Measurements from ENCODE around the gene NUMB. TPM values are rescaled to one million over a fixed set of nuclear protein-coding genes. Genes with fewer than 3 reads are reported as not detected.

NUMB gene
- total RNA-seq, 1 donor from 2014 or later: 72.7 TPM

DNA sequence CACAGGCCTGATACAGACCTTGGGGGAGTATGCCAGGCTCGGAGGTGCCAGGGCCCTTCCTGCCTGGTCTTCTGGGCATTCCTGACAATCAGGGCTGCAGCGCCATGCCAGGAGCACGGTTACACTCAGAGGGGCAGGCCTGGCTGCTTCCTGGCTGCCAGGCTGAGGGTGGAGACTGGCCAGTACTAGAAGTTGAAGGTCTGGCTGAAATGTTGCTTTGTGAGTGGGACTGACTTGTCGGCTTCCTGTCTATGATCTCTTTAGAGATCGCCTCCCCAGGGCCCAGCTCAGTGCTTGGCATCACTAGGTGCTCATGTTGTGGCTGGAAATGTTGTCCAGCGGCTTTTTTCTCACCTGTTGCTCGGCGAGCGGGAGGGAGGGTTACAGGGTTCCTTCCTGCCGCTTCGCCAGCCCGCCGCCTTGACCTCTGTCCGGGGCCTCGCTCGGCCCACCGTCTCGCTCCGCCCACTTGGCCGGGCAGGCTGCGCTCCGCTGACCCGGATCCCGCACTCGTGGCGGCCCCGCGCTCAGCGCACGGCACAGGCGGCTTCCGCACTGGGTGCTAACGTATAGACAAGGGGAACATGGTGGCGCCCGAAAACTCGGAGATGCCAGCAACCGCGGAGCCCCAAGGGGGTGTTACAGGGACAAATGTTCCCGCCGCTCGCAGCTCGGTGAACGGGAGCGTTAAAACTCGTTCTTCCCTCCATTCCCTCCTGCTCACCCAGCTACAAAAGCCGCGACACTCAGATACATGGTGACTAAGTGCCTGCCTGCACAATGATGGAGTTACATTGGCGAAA, 188.4 kb downstream of the NUMB start:
- Mint-ChIP-seq H3K9me3 (ENCODE audit: unreplicated experiment) (no peaks in the 10 kb centered on the region), H3K4me1 (ENCODE audit: unreplicated experiment) (peaks cover 8% of the 10 kb centered on the region), H3K27me3 (ENCODE audit: unreplicated experiment) (no peaks in the 10 kb centered on the region), H3K36me3 (ENCODE audit: unreplicated experiment) (peaks cover 13% of the 10 kb centered on the region), H3K27ac (ENCODE audit: unreplicated experiment) (no peak overlapping the region), H3K4me3 (ENCODE audit: unreplicated experiment) (peak overlapping the region; percentile 32)
- no peak for DNase-seq (ENCODE audit: extremely low spot score, unreplicated experiment)
- TF ChIP-seq, protein P1, sequence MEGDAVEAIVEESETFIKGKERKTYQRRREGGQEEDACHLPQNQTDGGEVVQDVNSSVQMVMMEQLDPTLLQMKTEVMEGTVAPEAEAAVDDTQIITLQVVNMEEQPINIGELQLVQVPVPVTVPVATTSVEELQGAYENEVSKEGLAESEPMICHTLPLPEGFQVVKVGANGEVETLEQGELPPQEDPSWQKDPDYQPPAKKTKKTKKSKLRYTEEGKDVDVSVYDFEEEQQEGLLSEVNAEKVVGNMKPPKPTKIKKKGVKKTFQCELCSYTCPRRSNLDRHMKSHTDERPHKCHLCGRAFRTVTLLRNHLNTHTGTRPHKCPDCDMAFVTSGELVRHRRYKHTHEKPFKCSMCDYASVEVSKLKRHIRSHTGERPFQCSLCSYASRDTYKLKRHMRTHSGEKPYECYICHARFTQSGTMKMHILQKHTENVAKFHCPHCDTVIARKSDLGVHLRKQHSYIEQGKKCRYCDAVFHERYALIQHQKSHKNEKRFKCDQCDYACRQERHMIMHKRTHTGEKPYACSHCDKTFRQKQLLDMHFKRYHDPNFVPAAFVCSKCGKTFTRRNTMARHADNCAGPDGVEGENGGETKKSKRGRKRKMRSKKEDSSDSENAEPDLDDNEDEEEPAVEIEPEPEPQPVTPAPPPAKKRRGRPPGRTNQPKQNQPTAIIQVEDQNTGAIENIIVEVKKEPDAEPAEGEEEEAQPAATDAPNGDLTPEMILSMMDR (IDR thresholded peaks at IDR 0.05): no peak

DNA sequence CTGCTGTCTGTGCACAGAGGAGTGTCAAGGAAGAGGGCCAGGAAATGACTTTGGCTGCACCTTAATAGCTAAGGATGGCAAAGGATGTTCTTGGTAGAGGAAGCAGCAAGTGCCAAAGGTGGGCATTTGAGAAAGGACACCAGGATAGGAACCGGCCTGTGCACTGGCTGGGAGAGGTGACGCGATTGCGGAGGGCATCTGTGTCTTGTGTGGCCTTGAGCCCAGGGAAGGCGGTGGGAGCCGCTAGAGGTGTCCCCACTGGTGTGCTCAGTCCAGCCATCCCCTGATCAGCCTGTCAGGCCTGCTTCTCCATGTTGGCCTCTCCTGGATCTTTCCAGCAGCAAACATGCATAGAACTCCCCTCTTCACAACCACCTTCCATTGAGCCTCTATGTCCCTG, 190.9 kb downstream of the NUMB start:
- no peak for DNase-seq (ENCODE audit: extremely low spot score, unreplicated experiment)
- peaks cover 14% of the 10 kb centered on the region for H3K36me3 Mint-ChIP-seq (ENCODE audit: unreplicated experiment)
- no peaks in the 10 kb centered on the region for H3K9me3 Mint-ChIP-seq (ENCODE audit: unreplicated experiment)
- peaks cover 8% of the 10 kb centered on the region for H3K4me1 Mint-ChIP-seq (ENCODE audit: unreplicated experiment)
- no peak overlapping the region for H3K4me3 Mint-ChIP-seq (ENCODE audit: unreplicated experiment)
- H3K27me3 Mint-ChIP-seq (ENCODE audit: unreplicated experiment): no peaks in the 10 kb centered on the region
- no peak overlapping the region for H3K27ac Mint-ChIP-seq (ENCODE audit: unreplicated experiment)
- TF ChIP-seq, protein P1 (IDR thresholded peaks at IDR 0.05): no peak

DNA sequence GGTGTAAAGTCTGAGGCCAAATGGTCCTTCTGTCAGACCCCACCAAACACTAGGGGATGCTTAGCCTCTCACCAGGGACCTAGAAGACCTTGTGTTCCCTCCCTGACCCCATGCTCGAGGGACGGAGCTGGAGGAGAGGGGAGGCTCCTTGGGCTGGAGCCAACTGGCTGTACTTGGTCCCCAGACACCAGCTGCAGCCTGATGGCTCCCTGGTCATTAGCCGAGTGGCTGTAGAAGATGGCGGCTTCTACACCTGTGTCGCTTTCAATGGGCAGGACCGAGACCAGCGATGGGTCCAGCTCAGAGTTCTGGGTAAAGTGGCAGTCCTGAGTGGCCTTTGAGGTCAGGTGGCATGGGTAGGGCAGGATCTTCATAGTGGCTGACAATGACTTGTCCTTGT, 192.0 kb downstream of the NUMB start:
- no peak for DNase-seq (ENCODE audit: extremely low spot score, unreplicated experiment)
- Mint-ChIP-seq H3K4me3 (ENCODE audit: unreplicated experiment) (no peak overlapping the region), H3K4me1 (ENCODE audit: unreplicated experiment) (peaks cover 8% of the 10 kb centered on the region), H3K27ac (ENCODE audit: unreplicated experiment) (no peak overlapping the region), H3K27me3 (ENCODE audit: unreplicated experiment) (no peaks in the 10 kb centered on the region), H3K36me3 (ENCODE audit: unreplicated experiment) (peaks cover 9% of the 10 kb centered on the region), H3K9me3 (ENCODE audit: unreplicated experiment) (no peaks in the 10 kb centered on the region)
- TF ChIP-seq, protein P1 (IDR thresholded peaks at IDR 0.05): no peak

DNA sequence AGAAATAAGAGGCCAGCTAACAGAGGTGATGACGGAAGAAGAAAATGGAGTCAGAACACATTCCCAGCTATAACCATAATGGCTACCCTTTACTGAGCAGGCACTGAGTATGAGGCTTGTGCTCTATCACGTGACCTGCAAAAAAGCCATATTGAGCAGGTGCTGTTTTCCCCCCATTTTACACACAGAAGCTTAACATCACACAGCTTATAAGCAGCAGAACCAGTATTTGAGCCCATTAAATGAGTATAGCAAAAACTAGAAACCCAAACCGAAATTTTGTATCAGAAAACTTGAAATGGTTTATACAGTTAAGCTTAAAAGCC, 192.7 kb downstream of the NUMB start:
- TF ChIP-seq, protein P1 (IDR thresholded peaks at IDR 0.05): no peak
- H3K9me3 Mint-ChIP-seq (ENCODE audit: unreplicated experiment): no peaks in the 10 kb centered on the region

DNA sequence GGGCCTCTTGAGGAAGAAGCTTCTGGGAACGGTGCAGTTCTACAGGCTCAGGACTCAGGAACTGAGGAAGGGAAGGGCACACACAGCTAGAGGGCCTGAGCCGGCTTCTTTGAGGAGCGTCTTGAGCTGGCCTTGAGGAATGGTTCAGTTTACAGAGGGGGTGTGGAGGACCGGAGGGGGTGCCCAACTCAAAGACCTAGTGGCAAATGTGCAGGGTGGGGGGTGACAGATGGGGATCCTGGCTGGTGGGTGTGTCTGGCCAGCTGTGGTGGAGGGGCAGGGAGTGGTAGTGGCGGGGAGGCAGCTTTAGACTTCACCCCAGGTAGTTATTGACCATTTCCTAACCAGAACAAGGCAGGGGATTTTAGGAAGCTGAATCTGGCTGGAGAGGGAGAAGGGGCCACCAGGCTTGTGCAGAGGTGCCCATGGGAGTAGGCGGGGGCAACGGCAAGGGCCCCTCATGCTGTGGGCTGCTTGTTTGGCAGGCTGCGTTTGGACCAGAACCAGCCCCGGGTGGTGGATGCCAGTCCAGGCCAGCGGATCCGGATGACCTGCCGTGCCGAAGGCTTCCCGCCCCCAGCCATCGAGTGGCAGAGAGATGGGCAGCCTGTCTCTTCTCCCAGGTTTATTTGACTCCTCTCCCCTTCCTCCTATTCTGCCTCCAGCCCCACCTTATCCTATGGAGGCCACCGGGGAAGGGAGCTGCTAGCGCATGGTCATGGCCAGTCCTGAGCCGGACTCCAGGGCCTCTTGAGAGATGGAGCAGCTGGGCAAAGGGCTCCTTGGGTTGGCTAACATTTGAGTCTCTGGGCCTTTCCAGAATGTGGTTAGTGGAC, 193.2 kb downstream of the NUMB start:
- H3K27ac Mint-ChIP-seq (ENCODE audit: unreplicated experiment): no peak overlapping the region
- no peaks in the 10 kb centered on the region for H3K9me3 Mint-ChIP-seq (ENCODE audit: unreplicated experiment)
- H3K27me3 Mint-ChIP-seq (ENCODE audit: unreplicated experiment): no peaks in the 10 kb centered on the region
- TF ChIP-seq, protein P1 (IDR thresholded peaks at IDR 0.05): no peak
- peaks cover 4% of the 10 kb centered on the region for H3K4me1 Mint-ChIP-seq (ENCODE audit: unreplicated experiment)
- peaks cover 9% of the 10 kb centered on the region for H3K36me3 Mint-ChIP-seq (ENCODE audit: unreplicated experiment)
- no peak overlapping the region for H3K4me3 Mint-ChIP-seq (ENCODE audit: unreplicated experiment)
- DNase-seq (ENCODE audit: extremely low spot score, unreplicated experiment): no peak

More for the DNA sequence above, 192.7 kb downstream of the NUMB start:
- peaks cover 9% of the 10 kb centered on the region for H3K36me3 Mint-ChIP-seq (ENCODE audit: unreplicated experiment)
- H3K27ac Mint-ChIP-seq (ENCODE audit: unreplicated experiment): no peak overlapping the region
- H3K4me1 Mint-ChIP-seq (ENCODE audit: unreplicated experiment): peaks cover 9% of the 10 kb centered on the region
- no peak overlapping the region for H3K4me3 Mint-ChIP-seq (ENCODE audit: unreplicated experiment)
- H3K27me3 Mint-ChIP-seq (ENCODE audit: unreplicated experiment): no peaks in the 10 kb centered on the region
- no peak for DNase-seq (ENCODE audit: extremely low spot score, unreplicated experiment)

Data from osteocyte (in vitro differentiated cells).